Sigmoid colon (tissue), 4 donors: Measurements from ENCODE around the gene PPP1R15B.

ENCODE experiments used
- EP300 ChIP-seq, 4 donors: sonication (generic); formaldehyde crosslinking; IDR thresholded peaks; one replicate each; pipeline ENCODE4 v1.6.1; 2017; ENCODE audit warnings: antibody characterized with exemption in 4 of 4
- POLR2AphosphoS5 ChIP-seq, 4 donors: sonication (generic); formaldehyde crosslinking; IDR thresholded peaks; one replicate each; pipeline ENCODE4 v1.6.1; 2017; ENCODE audit warnings: antibody characterized with exemption in 4 of 4
- TF ChIP-seq, protein P1 (sequence below), 4 experiments: fragments of 450-650 bp in 3 of 4; fragments of 200-600 bp in 1 of 4; IDR thresholded peaks; one replicate each; pipeline ENCODE4 v1.5.1; 2016 to 2019; ENCODE audit warnings: antibody characterized with exemption in 4 of 4, mild to moderate bottlenecking in 3 of 4, moderate library complexity in 2 of 4

DNA sequence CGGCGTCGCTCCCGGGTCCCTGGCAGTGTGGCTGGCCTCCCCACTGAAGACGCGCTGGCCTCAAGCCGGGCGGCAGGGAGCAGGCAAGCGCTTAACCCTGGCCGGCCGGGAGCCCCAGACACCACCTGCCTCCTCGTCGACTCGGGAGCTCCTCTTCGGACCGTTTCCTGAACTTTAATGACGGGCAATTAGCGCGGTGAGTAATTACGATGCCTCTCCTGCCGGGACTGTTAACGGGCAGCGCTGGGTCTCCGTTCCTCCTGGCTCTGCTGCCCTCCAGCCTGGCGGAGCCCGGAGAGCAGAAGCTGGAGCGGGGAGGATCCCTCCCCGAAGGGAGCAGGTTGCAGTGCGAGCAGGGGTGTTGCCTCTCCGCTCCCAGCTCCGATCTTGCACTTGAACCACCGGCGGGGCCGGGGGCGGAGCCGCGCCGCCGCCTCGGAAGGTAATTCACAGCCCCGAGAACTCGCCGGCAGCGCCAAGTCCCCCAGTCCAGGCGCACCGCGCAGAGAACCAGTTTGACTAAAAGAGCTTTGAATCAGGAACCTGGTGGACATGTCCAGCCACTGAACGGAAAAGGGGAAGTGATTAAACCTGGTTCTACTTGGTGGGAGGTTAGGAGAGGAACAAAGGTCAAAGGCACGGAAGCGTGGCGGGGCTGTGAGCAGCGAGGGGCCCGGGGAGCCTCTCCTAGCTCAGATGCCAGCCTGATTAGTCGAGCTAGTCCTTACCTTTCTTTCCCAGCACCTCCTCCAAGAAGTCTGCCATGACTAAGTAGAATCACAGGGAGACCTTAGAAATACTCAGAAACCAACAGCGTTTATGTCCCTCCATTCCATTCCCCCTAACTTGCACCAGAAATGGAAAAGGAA is 33.6 kb downstream of the PPP1R15B start:
- TF ChIP-seq EP300 (IDR thresholded peaks at IDR 0.05) (no peak), POLR2AphosphoS5 (IDR thresholded peaks at IDR 0.05) (no peak)
- TF ChIP-seq, protein P1, sequence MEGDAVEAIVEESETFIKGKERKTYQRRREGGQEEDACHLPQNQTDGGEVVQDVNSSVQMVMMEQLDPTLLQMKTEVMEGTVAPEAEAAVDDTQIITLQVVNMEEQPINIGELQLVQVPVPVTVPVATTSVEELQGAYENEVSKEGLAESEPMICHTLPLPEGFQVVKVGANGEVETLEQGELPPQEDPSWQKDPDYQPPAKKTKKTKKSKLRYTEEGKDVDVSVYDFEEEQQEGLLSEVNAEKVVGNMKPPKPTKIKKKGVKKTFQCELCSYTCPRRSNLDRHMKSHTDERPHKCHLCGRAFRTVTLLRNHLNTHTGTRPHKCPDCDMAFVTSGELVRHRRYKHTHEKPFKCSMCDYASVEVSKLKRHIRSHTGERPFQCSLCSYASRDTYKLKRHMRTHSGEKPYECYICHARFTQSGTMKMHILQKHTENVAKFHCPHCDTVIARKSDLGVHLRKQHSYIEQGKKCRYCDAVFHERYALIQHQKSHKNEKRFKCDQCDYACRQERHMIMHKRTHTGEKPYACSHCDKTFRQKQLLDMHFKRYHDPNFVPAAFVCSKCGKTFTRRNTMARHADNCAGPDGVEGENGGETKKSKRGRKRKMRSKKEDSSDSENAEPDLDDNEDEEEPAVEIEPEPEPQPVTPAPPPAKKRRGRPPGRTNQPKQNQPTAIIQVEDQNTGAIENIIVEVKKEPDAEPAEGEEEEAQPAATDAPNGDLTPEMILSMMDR (IDR thresholded peaks at IDR 0.05) = no peak
